Stimulated activated memory B cell treated with anti-CD40 and anti-IgM and Interleukin-4, amounts not matched to agents 10 μg/mL and 1 μg/mL and 100 μg/mL, for 72 hours (primary cell): ENCODE data around the gene CMTM6.
A peak's percentile ranks its signal among the peaks of the same experiment; 100 is the strongest.
"Not testable (repeated sequence)": the region's sequence is repeated elsewhere in the genome, so short reads cannot be mapped to it uniquely, and the experiment has no call there.

Experiments used
- ATAC-seq: fragments of 150-1000 bp; cut with Tn5 transposase; 2 replicates; pipeline ENCODE4 v1.10.0; 2021
- H3K27ac Mint-ChIP-seq: one replicate; pipeline ENCODE4 v1.8.0; 2022; ENCODE audit warnings: mild to moderate bottlenecking, mixed read lengths
- H3K27me3 Mint-ChIP-seq: one replicate; pipeline ENCODE4 v1.8.0; 2022; ENCODE audit warnings: mixed read lengths
- H3K36me3 Mint-ChIP-seq: one replicate; pipeline ENCODE4 v1.8.0; 2022; ENCODE audit warnings: mixed read lengths
- H3K4me1 Mint-ChIP-seq: one replicate; pipeline ENCODE4 v1.8.0; 2022; ENCODE audit warnings: mixed read lengths
- H3K4me3 Mint-ChIP-seq: one replicate; pipeline ENCODE4 v1.8.0; 2022; ENCODE audit warnings: mild to moderate bottlenecking, moderate library complexity, mixed read lengths
- H3K9me3 Mint-ChIP-seq: one replicate; pipeline ENCODE4 v1.8.0; 2022; ENCODE audit warnings: mixed read lengths

CMTM6 gene, protein sequence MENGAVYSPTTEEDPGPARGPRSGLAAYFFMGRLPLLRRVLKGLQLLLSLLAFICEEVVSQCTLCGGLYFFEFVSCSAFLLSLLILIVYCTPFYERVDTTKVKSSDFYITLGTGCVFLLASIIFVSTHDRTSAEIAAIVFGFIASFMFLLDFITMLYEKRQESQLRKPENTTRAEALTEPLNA

DNA sequence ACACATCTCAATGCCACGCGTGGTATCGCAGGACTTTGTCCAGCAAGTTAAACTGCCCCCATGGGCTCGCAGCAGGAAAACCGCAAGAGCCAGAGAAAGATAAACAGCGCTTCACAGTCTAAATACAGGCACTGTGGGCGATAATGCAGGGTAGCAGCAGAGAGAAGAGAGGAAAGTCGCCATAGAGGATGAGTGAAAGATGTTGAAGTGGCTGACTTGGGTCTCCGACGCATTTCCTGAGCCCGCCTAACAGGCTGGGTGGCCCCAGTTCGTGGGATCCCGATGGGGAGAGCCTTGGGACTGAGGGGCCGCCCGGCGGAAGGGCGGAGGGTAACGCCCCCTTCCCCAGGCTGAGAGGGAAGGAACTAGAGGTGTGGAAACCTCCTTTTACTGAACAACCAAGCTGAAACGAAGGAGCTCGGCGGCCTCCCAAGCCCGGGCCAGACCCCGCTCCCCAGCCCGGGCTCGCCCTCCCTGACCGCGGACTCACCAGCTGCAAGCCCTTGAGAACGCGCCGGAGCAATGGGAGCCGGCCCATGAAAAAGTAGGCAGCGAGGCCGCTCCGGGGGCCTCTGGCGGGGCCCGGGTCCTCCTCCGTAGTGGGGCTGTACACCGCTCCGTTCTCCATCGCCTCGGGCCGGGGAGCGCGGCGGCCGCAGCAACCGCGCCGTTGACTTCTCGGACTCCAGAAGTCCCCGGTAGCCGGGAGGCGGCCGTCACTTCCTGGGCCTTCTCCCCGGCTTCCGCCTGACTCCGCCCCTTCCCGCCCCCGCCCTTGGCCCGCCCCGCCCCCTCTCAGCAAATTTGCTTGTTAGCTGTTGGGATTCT lies at the start of gene CMTM6:
TSS of gene CMTM6 (minus strand) at position 735 of the 828 bp plus-strand sequence. CDS start at position 628, 107 bp downstream.
- H3K27ac Mint-ChIP-seq = peak within 1 kb of the TSS; percentile 83
- peaks cover 26% of the 10 kb centered on the region for H3K36me3 Mint-ChIP-seq
- peak; percentile 85 for ATAC-seq
- peaks cover 38% of the 10 kb centered on the region for H3K4me1 Mint-ChIP-seq
- no peaks in the 10 kb centered on the region for H3K27me3 Mint-ChIP-seq
- no peaks in the 10 kb centered on the region for H3K9me3 Mint-ChIP-seq
- H3K4me3 Mint-ChIP-seq = peak within 1 kb of the TSS; percentile 95

DNA sequence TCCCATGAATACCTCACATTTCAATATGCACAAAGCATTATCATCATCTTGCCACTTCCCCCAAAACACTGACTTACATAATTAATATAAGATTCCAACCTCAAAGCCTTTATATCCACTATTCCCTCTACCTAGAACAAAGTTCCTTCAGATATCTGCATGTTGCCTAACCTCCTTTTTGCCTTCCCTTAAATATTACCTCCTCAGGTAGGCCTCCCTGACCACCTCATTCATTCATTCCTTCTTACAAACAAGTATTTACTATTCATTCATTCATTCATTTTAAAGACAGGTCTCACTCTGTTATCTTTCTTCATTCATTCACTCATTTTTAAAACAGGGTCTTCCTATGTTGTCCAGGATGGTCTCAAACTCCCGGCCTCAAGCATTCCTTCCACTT lies 49.4 kb upstream of the CMTM6 start:
- H3K4me3 Mint-ChIP-seq = no peak overlapping the region
- H3K9me3 Mint-ChIP-seq = no peaks in the 10 kb centered on the region
- no peaks in the 10 kb centered on the region for H3K27me3 Mint-ChIP-seq
- peak overlapping the region; percentile 3 for H3K27ac Mint-ChIP-seq
- peaks cover 50% of the 10 kb centered on the region for H3K4me1 Mint-ChIP-seq
- ATAC-seq = no peak
- H3K36me3 Mint-ChIP-seq = peaks cover 10% of the 10 kb centered on the region

DNA sequence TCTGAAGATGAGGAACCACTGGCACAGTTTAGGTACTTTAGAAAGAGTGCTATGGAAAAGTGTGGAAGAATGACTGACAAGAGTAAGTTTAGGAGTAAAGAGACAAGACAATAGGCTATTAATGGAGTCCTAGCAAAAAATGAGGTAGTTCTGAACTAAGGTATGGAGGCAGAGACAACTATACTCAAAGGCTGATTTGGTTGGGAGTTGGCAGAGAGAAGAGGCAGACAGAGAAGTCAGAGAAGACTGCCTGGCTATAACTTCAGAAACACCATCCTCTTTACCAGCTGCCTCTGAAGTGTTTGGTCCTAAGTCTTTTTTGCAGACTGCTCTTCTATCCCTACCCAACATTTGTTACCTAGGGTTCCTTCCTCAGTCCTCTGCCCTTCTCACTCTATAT lies 48.8 kb upstream of the CMTM6 start:
- no peaks in the 10 kb centered on the region for H3K9me3 Mint-ChIP-seq
- peak overlapping the region; percentile 3 for H3K27ac Mint-ChIP-seq
- peak; percentile 39 for ATAC-seq
- peaks cover 45% of the 10 kb centered on the region for H3K4me1 Mint-ChIP-seq
- H3K36me3 Mint-ChIP-seq = peaks cover 13% of the 10 kb centered on the region
- no peak overlapping the region for H3K4me3 Mint-ChIP-seq
- H3K27me3 Mint-ChIP-seq = no peaks in the 10 kb centered on the region

DNA sequence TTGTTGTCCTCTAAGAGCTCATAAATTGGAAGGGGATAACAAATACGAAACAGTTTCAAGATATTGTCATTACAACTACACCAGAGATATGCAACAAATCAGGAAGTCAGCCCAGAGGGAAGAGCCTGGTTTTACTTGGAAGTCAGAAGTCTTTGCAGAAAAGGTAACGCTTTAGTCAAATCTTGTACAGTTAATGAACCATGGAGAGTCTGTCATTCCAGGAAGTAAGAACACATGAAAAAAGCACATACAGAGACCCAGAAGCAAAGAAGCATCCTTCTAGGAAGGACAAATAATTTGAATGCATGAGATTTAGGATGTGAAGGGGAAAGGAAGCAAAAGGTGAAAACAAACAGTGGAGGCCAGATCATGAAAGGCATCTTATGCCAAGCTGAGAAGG lies 48.4 kb upstream of the CMTM6 start:
- ATAC-seq = peak; percentile 50
- H3K27ac Mint-ChIP-seq = peak overlapping the region; percentile 3
- H3K27me3 Mint-ChIP-seq = no peaks in the 10 kb centered on the region
- no peak overlapping the region for H3K4me3 Mint-ChIP-seq
- H3K9me3 Mint-ChIP-seq = no peaks in the 10 kb centered on the region
- H3K4me1 Mint-ChIP-seq = peaks cover 41% of the 10 kb centered on the region
- H3K36me3 Mint-ChIP-seq = peaks cover 13% of the 10 kb centered on the region

DNA sequence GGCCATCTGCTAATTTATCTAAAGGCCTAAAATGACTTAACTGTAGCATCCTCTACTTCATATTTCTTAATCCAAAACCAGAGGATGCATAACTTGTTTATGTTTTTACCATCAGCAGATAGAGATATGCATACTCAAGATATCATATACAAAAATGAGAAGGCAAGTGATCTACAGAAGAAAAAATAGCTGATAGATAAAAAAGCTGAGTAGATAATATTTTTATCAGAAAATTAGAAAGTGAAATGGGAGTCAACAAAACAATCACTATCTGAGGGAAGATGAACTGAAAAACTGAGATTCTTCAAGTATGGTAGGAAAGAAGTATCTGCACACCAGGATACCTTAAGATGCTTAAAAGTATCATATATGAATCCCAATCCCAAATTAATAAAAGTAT lies 42.7 kb upstream of the CMTM6 start:
- Mint-ChIP-seq H3K27ac (no peak overlapping the region), H3K36me3 (peaks cover 11% of the 10 kb centered on the region), H3K27me3 (no peaks in the 10 kb centered on the region), H3K4me1 (peaks cover 6% of the 10 kb centered on the region), H3K4me3 (no peak overlapping the region), H3K9me3 (no peaks in the 10 kb centered on the region)
- no peak for ATAC-seq

DNA sequence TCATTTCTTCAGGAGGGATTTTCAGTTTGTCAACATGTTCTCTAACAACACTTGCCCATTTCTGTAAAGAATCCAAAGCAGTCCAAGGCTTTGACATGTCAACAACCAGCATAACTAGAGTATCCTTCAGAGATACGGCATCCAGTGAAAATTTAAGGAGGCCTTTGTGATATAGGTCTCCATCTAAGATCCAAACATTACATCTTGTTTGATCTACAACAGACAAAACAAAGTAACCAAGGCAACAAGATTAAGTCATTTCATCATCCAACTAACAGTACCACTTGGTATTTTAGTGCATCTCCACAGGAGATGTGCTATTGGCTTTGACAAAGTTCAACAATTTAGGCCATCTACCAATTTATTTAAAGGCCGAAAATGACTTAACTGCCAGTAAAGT lies 42.2 kb upstream of the CMTM6 start:
- Mint-ChIP-seq H3K27me3 (no peaks in the 10 kb centered on the region), H3K4me1 (peaks cover 6% of the 10 kb centered on the region), H3K9me3 (no peaks in the 10 kb centered on the region), H3K36me3 (peaks cover 11% of the 10 kb centered on the region), H3K27ac (no peak overlapping the region), H3K4me3 (no peak overlapping the region)
- no peak for ATAC-seq

DNA sequence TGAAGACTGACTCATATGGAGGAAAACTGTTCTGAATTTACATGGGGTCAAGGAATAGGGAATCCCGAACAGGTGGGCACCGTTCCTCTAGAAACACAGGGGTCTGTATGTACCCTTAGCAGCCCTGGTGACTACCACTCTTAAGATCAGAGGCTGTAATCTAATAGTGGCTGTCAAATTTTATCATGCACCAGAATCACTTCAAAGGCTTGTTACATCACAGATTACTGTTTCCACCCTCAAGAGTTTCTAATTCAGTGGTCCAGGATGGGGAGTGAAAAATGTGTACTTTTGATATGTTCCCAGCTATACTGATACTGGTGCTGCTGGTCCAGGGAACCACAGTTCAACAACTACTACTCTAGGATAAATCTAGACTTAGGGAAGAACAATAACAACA lies 40.2 kb upstream of the CMTM6 start:
- H3K36me3 Mint-ChIP-seq = peaks cover 11% of the 10 kb centered on the region
- no peak overlapping the region for H3K4me3 Mint-ChIP-seq
- H3K4me1 Mint-ChIP-seq = peaks cover 6% of the 10 kb centered on the region
- no peak for ATAC-seq
- no peak overlapping the region for H3K27ac Mint-ChIP-seq
- H3K9me3 Mint-ChIP-seq = no peaks in the 10 kb centered on the region
- no peaks in the 10 kb centered on the region for H3K27me3 Mint-ChIP-seq

DNA sequence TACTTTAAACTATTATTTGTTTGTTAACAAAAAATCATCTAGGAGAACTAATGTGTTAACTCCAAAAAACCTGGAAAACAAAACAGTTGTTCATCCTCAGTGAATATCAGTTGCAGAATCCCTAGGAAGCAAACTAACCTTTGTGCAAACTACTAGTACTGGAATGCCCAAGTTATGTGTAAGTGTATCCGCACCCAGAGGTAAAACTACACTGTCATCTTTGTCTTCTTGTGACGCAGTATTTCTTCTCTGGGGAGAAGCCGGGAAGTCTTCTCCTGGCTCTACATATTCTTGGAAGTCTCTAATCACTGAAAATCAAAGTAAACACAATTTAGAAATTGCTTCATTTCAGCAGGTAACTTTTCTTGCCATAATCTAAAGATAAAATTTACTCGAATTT lies 38.2 kb upstream of the CMTM6 start:
- Mint-ChIP-seq H3K4me1 (peaks cover 4% of the 10 kb centered on the region), H3K9me3 (no peaks in the 10 kb centered on the region), H3K27ac (no peak overlapping the region), H3K27me3 (no peaks in the 10 kb centered on the region), H3K36me3 (peaks cover 13% of the 10 kb centered on the region), H3K4me3 (no peak overlapping the region)
- ATAC-seq = no peak

DNA sequence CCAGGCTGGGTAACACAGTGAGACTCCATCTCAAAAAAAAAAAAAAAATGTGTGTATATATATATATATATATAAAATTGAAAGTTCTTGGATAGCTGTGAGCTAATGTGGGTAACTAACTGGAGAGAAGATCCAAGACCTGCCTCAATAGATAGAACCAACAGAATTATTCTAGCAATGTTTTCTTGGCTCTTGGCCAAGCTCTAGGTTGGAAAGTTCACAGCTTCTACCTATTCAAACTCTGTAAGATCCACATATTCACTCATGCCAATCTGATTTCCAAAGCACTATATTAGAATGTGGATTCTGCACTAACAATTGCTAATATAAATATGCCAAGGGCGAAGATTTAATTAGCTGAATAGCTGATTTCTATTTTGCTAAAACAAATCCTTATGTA lies 29.8 kb upstream of the CMTM6 start:
- H3K36me3 Mint-ChIP-seq = peaks cover 37% of the 10 kb centered on the region
- H3K9me3 Mint-ChIP-seq = no peaks in the 10 kb centered on the region
- no peak overlapping the region for H3K27ac Mint-ChIP-seq
- no peak for ATAC-seq
- H3K4me3 Mint-ChIP-seq = no peak overlapping the region
- H3K4me1 Mint-ChIP-seq = peaks cover 8% of the 10 kb centered on the region
- no peaks in the 10 kb centered on the region for H3K27me3 Mint-ChIP-seq

DNA sequence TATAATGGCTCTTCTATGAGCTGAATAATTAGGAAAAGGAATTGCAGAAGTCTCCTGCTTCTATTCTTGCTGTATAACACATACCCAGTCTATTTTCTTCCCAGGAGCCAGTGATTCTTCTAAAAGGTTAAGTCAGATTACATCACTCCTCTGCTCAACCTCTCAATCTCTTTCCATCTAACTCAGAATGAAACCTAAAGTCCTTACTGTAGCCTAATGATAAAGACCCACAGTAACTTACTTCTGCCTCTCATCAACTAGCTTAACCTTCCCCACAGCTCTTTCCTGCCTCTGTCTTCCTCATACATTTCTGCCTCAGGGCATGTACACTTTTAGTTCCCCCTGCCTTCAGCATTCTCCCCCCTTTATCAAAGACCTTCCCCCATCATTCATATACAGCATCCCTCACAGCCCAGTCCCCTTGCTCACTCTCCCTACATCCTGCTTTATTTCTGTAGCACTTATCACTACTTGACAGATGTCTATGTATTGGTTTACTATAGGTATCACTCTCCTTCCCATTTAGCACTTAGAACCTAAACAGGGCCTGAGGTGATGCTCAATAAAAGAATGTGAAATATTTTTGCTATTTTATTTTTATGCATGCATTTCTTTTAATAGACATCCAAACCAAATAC lies 28.5 kb upstream of the CMTM6 start:
- H3K36me3 Mint-ChIP-seq = peaks cover 35% of the 10 kb centered on the region

DNA sequence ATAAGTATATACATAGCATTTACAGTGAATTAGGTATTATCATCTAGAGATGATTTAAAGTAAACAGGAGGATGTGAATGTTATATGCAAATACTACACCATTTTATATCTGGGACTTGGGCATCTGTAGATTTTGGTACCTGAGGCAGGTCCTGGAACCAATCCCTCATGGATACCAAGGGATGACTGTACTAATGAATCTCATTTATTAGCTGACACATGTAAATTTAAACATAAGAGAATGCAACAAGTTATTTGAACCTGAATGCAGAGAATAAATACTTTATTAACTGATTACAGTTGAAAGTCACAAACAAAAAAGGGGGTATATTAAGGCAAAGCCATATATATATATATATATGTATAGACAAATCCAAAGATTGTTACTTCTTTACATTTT lies 23.1 kb upstream of the CMTM6 start:
- ATAC-seq = no peak
- peaks cover 29% of the 10 kb centered on the region for H3K36me3 Mint-ChIP-seq
- H3K27me3 Mint-ChIP-seq = no peaks in the 10 kb centered on the region
- H3K9me3 Mint-ChIP-seq = no peaks in the 10 kb centered on the region
- no peak overlapping the region for H3K27ac Mint-ChIP-seq
- H3K4me1 Mint-ChIP-seq = peaks cover 7% of the 10 kb centered on the region
- no peak overlapping the region for H3K4me3 Mint-ChIP-seq

More for the DNA sequence above, 28.5 kb upstream of the CMTM6 start:
- H3K27me3 Mint-ChIP-seq = no peaks in the 10 kb centered on the region
- H3K4me1 Mint-ChIP-seq = peaks cover 8% of the 10 kb centered on the region
- peak; percentile 67 for ATAC-seq
- H3K4me3 Mint-ChIP-seq = no peak overlapping the region
- H3K9me3 Mint-ChIP-seq = no peaks in the 10 kb centered on the region
- H3K27ac Mint-ChIP-seq = peak overlapping the region; percentile 20

DNA sequence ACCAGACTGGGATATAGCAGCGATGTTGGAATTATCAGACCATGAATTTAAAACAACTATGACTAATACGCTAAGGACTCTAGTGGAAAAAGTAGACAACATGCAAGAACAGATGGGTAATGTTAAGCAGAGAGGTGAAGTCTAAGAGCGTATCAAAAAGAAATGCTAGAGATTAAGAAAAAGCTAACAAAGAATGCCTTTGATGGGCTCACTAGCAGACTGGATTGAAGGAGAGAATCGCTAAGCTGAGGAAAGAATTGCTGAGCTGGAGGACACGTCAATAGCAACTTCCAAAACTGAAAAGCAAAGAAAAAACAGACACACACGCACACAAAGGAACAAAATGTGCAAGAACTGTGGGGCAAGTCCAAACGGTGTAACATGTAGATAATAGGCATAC lies 20.0 kb upstream of the CMTM6 start:
- ATAC-seq = no peak
- Mint-ChIP-seq H3K27me3 (no peaks in the 10 kb centered on the region), H3K4me3 (no peak overlapping the region), H3K36me3 (peaks cover 33% of the 10 kb centered on the region), H3K9me3 (no peaks in the 10 kb centered on the region), H3K4me1 (peaks cover 11% of the 10 kb centered on the region), H3K27ac (peak overlapping the region; percentile 10)

DNA sequence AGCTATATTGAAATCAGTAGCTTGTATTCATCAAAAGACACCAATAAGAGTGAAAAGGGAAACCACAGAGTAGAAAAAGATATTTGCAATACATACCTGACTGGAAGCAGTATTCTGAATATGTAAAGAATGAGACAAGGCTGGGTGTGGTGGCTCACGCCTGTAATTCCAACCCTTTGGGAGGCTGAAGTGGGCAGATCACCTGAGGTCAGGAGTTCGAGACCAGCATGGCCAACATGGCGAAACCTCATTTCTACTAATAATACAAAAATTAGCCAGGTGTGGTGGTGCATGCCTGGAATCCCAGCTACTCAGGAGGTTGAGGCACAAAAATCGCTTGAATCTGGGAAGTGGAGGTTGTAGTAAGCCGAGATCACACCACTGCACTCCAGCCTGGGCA lies 16.3 kb upstream of the CMTM6 start:
- peaks cover 32% of the 10 kb centered on the region for H3K36me3 Mint-ChIP-seq
- H3K4me3 Mint-ChIP-seq, H3K9me3 Mint-ChIP-seq, ATAC-seq, H3K27me3 Mint-ChIP-seq, H3K27ac Mint-ChIP-seq: not testable (repeated sequence)
- H3K4me1 Mint-ChIP-seq = peaks cover 20% of the 10 kb centered on the region

DNA sequence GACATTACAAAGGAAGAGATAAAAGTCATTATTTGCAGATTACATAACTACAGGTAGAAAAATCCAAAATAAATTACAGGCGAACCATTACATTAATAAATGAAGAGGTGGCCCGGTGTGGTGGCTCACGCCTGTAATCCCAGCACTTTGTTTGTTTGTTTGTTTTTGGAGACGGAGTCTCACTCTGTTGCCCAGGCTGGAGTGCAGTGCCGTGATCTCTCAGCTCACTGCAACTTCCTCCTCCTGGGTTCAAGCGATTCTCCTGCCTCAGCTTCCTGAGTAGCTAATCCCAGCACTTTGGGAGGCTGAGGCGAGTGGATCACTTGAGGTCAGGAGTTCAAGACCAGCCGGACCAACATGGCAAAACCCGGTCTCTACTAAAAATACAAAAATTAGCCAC lies 14.1 kb upstream of the CMTM6 start:
- Mint-ChIP-seq H3K4me3 (peak overlapping the region; percentile 80), H3K27ac (peak overlapping the region; percentile 99), H3K4me1 (peaks cover 14% of the 10 kb centered on the region), H3K36me3 (peaks cover 19% of the 10 kb centered on the region)
- not testable (repeated sequence) for H3K9me3 Mint-ChIP-seq, H3K27me3 Mint-ChIP-seq, ATAC-seq

DNA sequence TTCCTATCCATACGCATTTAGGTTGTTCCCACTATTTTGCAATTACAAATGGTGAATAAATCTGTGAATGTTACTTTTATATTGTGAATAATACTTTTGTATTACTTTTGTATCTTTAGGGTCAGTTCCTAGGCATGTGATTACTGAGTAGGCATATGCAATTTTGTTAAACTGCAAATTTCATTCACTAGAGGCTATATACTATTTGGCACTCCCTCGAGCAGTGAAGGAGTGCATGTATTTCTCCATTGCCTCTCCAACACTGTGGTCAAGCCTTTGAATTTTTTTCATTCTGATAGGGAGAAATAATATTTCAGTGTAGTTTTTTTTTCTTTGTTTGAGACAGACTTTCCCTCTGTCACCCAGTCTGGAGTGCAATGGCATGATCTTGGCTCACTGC lies 8.4 kb upstream of the CMTM6 start:
- H3K27ac Mint-ChIP-seq = no peak overlapping the region
- no peaks in the 10 kb centered on the region for H3K27me3 Mint-ChIP-seq
- H3K36me3 Mint-ChIP-seq = no peaks in the 10 kb centered on the region
- no peak overlapping the region for H3K4me3 Mint-ChIP-seq
- no peaks in the 10 kb centered on the region for H3K9me3 Mint-ChIP-seq
- ATAC-seq = no peak
- H3K4me1 Mint-ChIP-seq = peaks cover under 1% of the 10 kb centered on the region
